GM12872 (cell line): Measurements from ENCODE around the gene CDH2.

Experiments used
- CTCF ChIP-seq: IDR thresholded peaks from 3 replicates; pipeline ENCODE4 v1.5.1; 2011; ENCODE audit warnings: low read depth, mild to moderate bottlenecking, low read length, moderate library complexity; ENCODE audit not compliant: insufficient read depth

Gene CDH2

GRCh38 chr18:27901424-27902226 lies 275.3 kb downstream of the CDH2 start:
- no peak for TF ChIP-seq CTCF
